ENCODE data around the gene BRD3OS. TPM values are rescaled to one million over a fixed set of nuclear protein-coding genes. Genes with fewer than 3 reads are reported as not detected.
A peak's percentile ranks its signal among the peaks of the same experiment; 100 is the strongest.

The BRD3OS gene
- total and polyA plus RNA-seq, 2 of the 4 experiments (the other 2 are of a cell fraction), result 15.8 to 20.7 TPM

GRCh38 chr9:134057307-134057657 is 32.0 kb downstream of the BRD3OS start (continued):
- no peak for TF ChIP-seq MAZ (IDR thresholded peaks at IDR 0.05; ENCODE audit: borderline replicate concordance, low read depth, low read length)

- H3K9ac ChIP-seq (ENCODE audit: low read depth, low read length), result no peak overlapping the region
- H2AFZ ChIP-seq (replicated peaks; ENCODE audit: low read length, poor library complexity), result no peak overlapping the region
- BruUV-seq (replicated peaks), result no TSS peak
- ChIA-PET CTCF (no interaction called here), POLR2A (ENCODE audit: unreplicated experiment) (interaction anchor here (0.5 kb wide), 1 partner anchor 241 kb away, joined by 3 read pairs; no protein-coding TSS in a partner anchor)
- no peak overlapping the region for H2BK5ac ChIP-seq (ENCODE audit: low read depth, low read length, poor library complexity, severe bottlenecking)
- H3K36me3 ChIP-seq (ENCODE audit: control insufficient read depth, insufficient read depth, low read length), result peaks cover 4% of the 10 kb centered on the region
- H2BK120ac ChIP-seq (ENCODE audit: low read depth, low read length), result no peak overlapping the region
- H3K27ac ChIP-seq (ENCODE audit: insufficient read depth, low read length), result no peak overlapping the region
- H4K5ac ChIP-seq (ENCODE audit: low read depth, low read length), result no peak overlapping the region
- H3K9me3 ChIP-seq (ENCODE audit: control insufficient read depth, insufficient read depth, low read length), result no peaks in the 10 kb centered on the region
- no peak overlapping the region for H3K4me2 ChIP-seq (ENCODE audit: low read depth, low read length)
- peaks cover 18% of the 10 kb centered on the region for H3K4me1 ChIP-seq (ENCODE audit: control insufficient read depth, insufficient read depth, low read length)
- H4K91ac ChIP-seq (ENCODE audit: insufficient read depth, low read depth, low read length), result no peak overlapping the region
- peak overlapping the region; percentile 44 for H2AK9ac ChIP-seq (replicated peaks; ENCODE audit: low read depth, low read length, poor library complexity)
- intact Hi-C loops (cut with micrococcal nuclease) (no loop called here), in situ Hi-C loops (cut with MboI; ENCODE audit: low sequenced_read_pairs) (no loop called here), dilution Hi-C loops (cut with HindIII; ENCODE audit: low sequenced_read_pairs, unreplicated experiment) (no loop called here)
- DNase-seq (no peak), ATAC-seq (ENCODE audit: low read depth) (no peak)
- H3K23ac ChIP-seq (ENCODE audit: low read depth, low read length), result no peak overlapping the region
- no peak overlapping the region for H2AK5ac ChIP-seq (ENCODE audit: low read depth, low read length)
- H3K27me3 ChIP-seq (ENCODE audit: control insufficient read depth, insufficient read depth, low read length), result no peaks in the 10 kb centered on the region
- no peak overlapping the region for H3K4me3 ChIP-seq (ENCODE audit: insufficient read depth, low read depth, low read length)
- peaks cover 41 to 87% of the 10 kb centered on the region in 2 experiments for H3K79me1 ChIP-seq (ENCODE audit: low read depth in 1 of 2, low read length in 2 of 2)
- WGBS, 2 experiments (ENCODE audit: extremely low coverage in 2 of 2, insufficient read length in 1 of 2), result 71% methylated on average over 12 of the region's 28 CpGs; no CpG with 5 or more reads in 1 of the 2 experiments
- peaks cover 7% of the 10 kb centered on the region; the same call in 1 of the 2 replicates for H3K9me1 ChIP-seq (ENCODE audit: insufficient read depth, low read length)
- no peak overlapping the region for H3K18ac ChIP-seq (ENCODE audit: low read depth, low read length)
- H4K20me1 ChIP-seq (ENCODE audit: insufficient read depth, low read length), result peaks cover 90% of the 10 kb centered on the region
- H2BK20ac ChIP-seq (ENCODE audit: low read depth, low read length), result no peak overlapping the region
- no peak overlapping the region for H3K14ac ChIP-seq (replicated peaks; ENCODE audit: low read depth, low read length)
- no peak overlapping the region for H4K8ac ChIP-seq (ENCODE audit: low read depth in 2 of 2, low read length in 2 of 2)
- H3K4ac ChIP-seq (ENCODE audit: low read depth, low read length), result no peak overlapping the region
- no peak overlapping the region for H3K56ac ChIP-seq (ENCODE audit: extremely low read depth, insufficient read depth, low read length)
- no peak overlapping the region for H2BK15ac ChIP-seq (ENCODE audit: low read depth, low read length)
- TF ChIP-seq FOS (IDR thresholded peaks at IDR 0.05; ENCODE audit: low read depth, low read length) (no peak), POLR2A (IDR thresholded peaks at IDR 0.05; ENCODE audit: low read depth, low read length) (no peak), CTCF (conservative IDR thresholded peaks at IDR 0.05; ENCODE audit: low read depth, low read length) (no peak), MXI1 (IDR thresholded peaks at IDR 0.05; ENCODE audit: borderline replicate concordance, low read depth, low read length) (no peak), USF2 (IDR thresholded peaks at IDR 0.05; ENCODE audit: low read depth, low read length) (no peak), CHD1 (IDR thresholded peaks at IDR 0.05; ENCODE audit: low read depth, low read length) (no peak), RCOR1 (IDR thresholded peaks at IDR 0.05; ENCODE audit: insufficient replicate concordance, low read length) (no peak), RAD21 (IDR thresholded peaks at IDR 0.05; ENCODE audit: low read length) (no peak), BHLHE40 (IDR thresholded peaks at IDR 0.05; ENCODE audit: low read depth, low read length) (no peak), SMC3 (IDR thresholded peaks at IDR 0.05; ENCODE audit: low read depth, low read length) (no peak), ELK1 (IDR thresholded peaks at IDR 0.05; ENCODE audit: borderline replicate concordance, low read depth, low read length) (no peak), MAZ (IDR thresholded peaks at IDR 0.05; ENCODE audit: borderline replicate concordance, low read depth, low read length) (no peak)
Observed at GRCh38 chr9:134057751-134058701, 32.7 kb downstream of the BRD3OS start.
